A673 (cell line): Measurements from ENCODE around the gene EDEM3. TPM values are rescaled to one million over a fixed set of nuclear protein-coding genes. Genes with fewer than 3 reads are reported as not detected.

Experiments used
- BruUV-seq: library from RNA; stranded (reverse); fragments of 400-500 nt; replicated peaks from 2 replicates; lab custom pipeline; 2021; lab: Mats Ljungman, UMichigan
- CTCF ChIA-PET: fragments of 300-600 bp; sonication (Branson Sonifier 250); formaldehyde crosslinking; loops from one replicate; lab custom pipeline; 2022; ENCODE audit warnings: antibody characterized with exemption; lab: Charles Lee
- POLR2A ChIA-PET: fragments of 300-600 bp; sonication (Branson Sonifier 250); formaldehyde crosslinking; loops from one replicate; lab custom pipeline; 2022; ENCODE audit warnings: antibody characterized with exemption; ENCODE audit not compliant: low non-redundant PET; lab: Charles Lee
- DNase-seq: peaks from one replicate; pipeline ENCODE4 v3.0.0-alpha.2; 2015; ENCODE audit warnings: low spot score
- H3K27ac ChIP-seq: fragments of 200-600 bp; sonication (generic); 2 replicates; pipeline ENCODE4 v1.5.1; 2016; ENCODE audit warnings: mixed run types, low read depth, mild to moderate bottlenecking, mixed read lengths, antibody characterized with exemption, low read length; ENCODE audit not compliant: poor library complexity, severe bottlenecking
- H3K27me3 ChIP-seq: fragments of 200-600 bp; sonication (generic); replicated peaks from 2 replicates; pipeline ENCODE4 v1.6.1; 2017; ENCODE audit warnings: mixed run types, low read depth, mild to moderate bottlenecking, mixed read lengths, antibody characterized with exemption, low read length; ENCODE audit not compliant: insufficient read depth, poor library complexity
- H3K36me3 ChIP-seq: fragments of 200-600 bp; sonication (generic); 2 replicates; pipeline ENCODE4 v1.6.1; 2016; ENCODE audit warnings: mixed run types, mild to moderate bottlenecking, mixed read lengths, antibody characterized with exemption, low read length; ENCODE audit not compliant: insufficient read depth, poor library complexity, severe bottlenecking
- H3K4me1 ChIP-seq: fragments of 200-600 bp; sonication (generic); 2 replicates; pipeline ENCODE4 v1.6.1; 2017; ENCODE audit warnings: mixed run types, mild to moderate bottlenecking, mixed read lengths, antibody characterized with exemption, low read length; ENCODE audit not compliant: insufficient read depth, poor library complexity, severe bottlenecking
- H3K4me3 ChIP-seq: fragments of 200-600 bp; sonication (generic); 2 replicates; pipeline ENCODE4 v1.5.1; 2016; ENCODE audit warnings: low read depth, mixed run types, mild to moderate bottlenecking, mixed read lengths, low read length; ENCODE audit not compliant: poor library complexity, severe bottlenecking
- H3K9me3 ChIP-seq: fragments of 200-600 bp; sonication (generic); 2 replicates; pipeline ENCODE4 v1.6.1; 2016; ENCODE audit warnings: mixed run types, low read depth, mild to moderate bottlenecking, mixed read lengths, antibody characterized with exemption, low read length; ENCODE audit not compliant: poor library complexity, severe bottlenecking
- CTCF ChIP-seq: fragments of 300-800, 200-600 bp; sonication (generic); conservative IDR thresholded peaks from 2 replicates; pipeline ENCODE4 v1.5.1; 2017; ENCODE audit warnings: low read depth, mild to moderate bottlenecking, antibody characterized with exemption, low read length, moderate library complexity, mixed read lengths
- EZH2 ChIP-seq: fragments of 200-600 bp; sonication (generic); IDR thresholded peaks from 2 replicates; pipeline ENCODE4 v1.6.1; 2017; ENCODE audit warnings: borderline replicate concordance, low read depth, mild to moderate bottlenecking, mixed read lengths, antibody characterized with exemption, low read length; ENCODE audit not compliant: poor library complexity, severe bottlenecking
- intact Hi-C: fragments of 100-400 bp; cut with micrococcal nuclease; formaldehyde crosslinking; loops from one replicate; pipeline ENCODE4 v1.10.0; 2022; ENCODE audit not compliant: unreplicated experiment
- total RNA-seq: library from RNA; stranded (reverse); gene quantifications from 2 replicates; pipeline ENCODE4 v1.2.3, GENCODE V29; 2021

EDEM3 gene
- total RNA-seq, 1 experiment from 2014 or later, result 24.3 TPM

DNA sequence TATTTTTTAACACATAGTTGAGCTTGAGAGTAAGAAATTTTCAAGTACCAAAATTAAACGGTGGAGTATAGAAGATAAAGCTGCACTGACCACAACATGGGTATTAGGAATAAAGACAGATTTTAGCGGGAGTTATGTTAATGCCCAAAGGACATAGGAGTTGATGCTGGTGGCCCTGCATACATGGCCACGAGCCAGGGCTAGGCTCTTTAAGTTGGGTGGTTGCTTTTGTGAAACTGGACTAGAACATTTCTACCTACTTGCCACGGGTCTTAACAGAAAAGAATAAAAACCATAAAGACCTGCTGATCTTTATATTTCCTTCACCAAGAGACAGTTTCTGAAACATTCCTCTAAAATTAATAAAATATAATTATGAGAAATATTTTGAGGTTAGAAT, 14.9 kb downstream of the EDEM3 start:
- TF ChIP-seq EZH2 (no peak), CTCF (no peak)

DNA sequence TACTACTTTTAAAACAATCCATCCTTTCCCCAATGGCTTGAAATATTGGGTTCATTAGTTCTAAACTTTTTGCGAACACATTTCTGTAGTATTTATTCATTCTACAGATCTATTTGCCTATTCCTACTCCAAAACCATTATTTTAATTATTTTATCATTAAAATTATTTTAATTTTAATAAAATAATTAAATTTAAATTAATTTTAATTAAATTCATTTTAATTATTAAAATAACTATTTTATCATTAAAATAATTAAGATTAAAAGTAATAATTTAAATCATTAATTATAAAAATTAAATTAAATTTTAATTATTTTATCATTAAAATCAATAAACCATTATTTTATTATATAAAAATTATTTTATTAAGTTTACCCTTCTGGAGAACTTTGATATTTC, 15.6 kb downstream of the EDEM3 start:
- TF ChIP-seq EZH2 (no peak), CTCF (no peak)
- H3K4me3 ChIP-seq, result no peak overlapping the region
- no peaks in the 10 kb centered on the region for H3K27me3 ChIP-seq
- H3K36me3 ChIP-seq, result no peaks in the 10 kb centered on the region
- ChIA-PET CTCF (no interaction called here), POLR2A (no interaction called here)
- BruUV-seq, result no TSS peak
- DNase-seq, result no peak
- H3K4me1 ChIP-seq, result no peaks in the 10 kb centered on the region
- H3K27ac ChIP-seq, result no peak overlapping the region
- intact Hi-C loops, result no loop called here
- H3K9me3 ChIP-seq, result no peaks in the 10 kb centered on the region

More for the DNA sequence above, 14.9 kb downstream of the EDEM3 start:
- no peaks in the 10 kb centered on the region for H3K9me3 ChIP-seq
- H3K27ac ChIP-seq, result no peak overlapping the region
- BruUV-seq, result no TSS peak
- no peak overlapping the region for H3K4me3 ChIP-seq
- ChIA-PET CTCF (no interaction called here), POLR2A (no interaction called here)
- no peaks in the 10 kb centered on the region for H3K27me3 ChIP-seq
- no peaks in the 10 kb centered on the region for H3K4me1 ChIP-seq
- no peaks in the 10 kb centered on the region for H3K36me3 ChIP-seq
- peak; percentile 23 for DNase-seq
- intact Hi-C loops, result no loop called here

DNA sequence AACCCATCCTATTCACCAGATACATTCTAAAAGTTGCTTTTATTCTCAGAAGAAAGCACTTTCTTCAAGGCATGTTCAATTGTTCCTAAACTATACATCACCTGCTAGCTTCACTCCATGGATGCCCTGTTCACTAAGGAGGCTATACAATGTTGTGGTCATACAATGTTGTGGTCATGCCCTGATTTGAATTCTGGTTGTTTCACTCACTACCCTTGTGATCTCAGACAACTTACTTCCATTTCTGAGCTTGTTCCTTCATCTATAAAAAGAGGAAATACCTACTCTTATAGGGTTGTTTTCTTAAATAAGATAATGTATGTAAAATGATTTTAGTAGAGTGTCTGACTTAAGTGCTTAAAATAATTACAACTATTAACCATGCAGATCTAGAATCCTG, 19.7 kb downstream of the EDEM3 start:
- TF ChIP-seq EZH2, result no peak
- TF ChIP-seq CTCF, result no peak
- H3K36me3 ChIP-seq, result peaks cover 7% of the 10 kb centered on the region
- intact Hi-C loops, result no loop called here
- H3K4me3 ChIP-seq, result no peak overlapping the region
- no peaks in the 10 kb centered on the region for H3K9me3 ChIP-seq
- POLR2A ChIA-PET, result no interaction called here
- CTCF ChIA-PET, result no interaction called here
- no TSS peak for BruUV-seq
- no peak overlapping the region for H3K27ac ChIP-seq
- no peaks in the 10 kb centered on the region for H3K4me1 ChIP-seq
- no peaks in the 10 kb centered on the region for H3K27me3 ChIP-seq
- DNase-seq, result no peak
